GM23338 (cell line): ENCODE results near the gene VTCN1. TPM values are rescaled to one million over a fixed set of nuclear protein-coding genes. Genes with fewer than 3 reads are reported as not detected.
"Not testable (repeated sequence)": the region's sequence is repeated elsewhere in the genome, so short reads cannot be mapped to it uniquely, and the experiment has no call there.

ENCODE experiments used
- ATAC-seq: fragments of 200-7000 bp; cut with Tn5 transposase; 3 replicates; pipeline ENCODE4 v1.9.1; 2020
- DNase-seq: peaks from one replicate; pipeline ENCODE4 v3.0.0-alpha.2; 2015; ENCODE audit warnings: low spot score
- H2AFZ ChIP-seq: fragments of 200-600 bp; sonication (generic); 2 replicates; pipeline ENCODE4 v1.8.0; 2016; ENCODE audit warnings: antibody characterized with exemption, mild to moderate bottlenecking, moderate library complexity
- H3F3A ChIP-seq: fragments of 200-600 bp; sonication (generic); replicated peaks from 2 replicates; pipeline ENCODE4 v1.8.0; 2017; ENCODE audit warnings: antibody characterized with exemption, mixed run types, low read depth
- H3K27ac ChIP-seq: fragments of 200-600 bp; sonication (generic); 2 replicates; pipeline ENCODE4 v1.6.1; 2016; ENCODE audit warnings: low read depth
- H3K27me3 ChIP-seq: fragments of 200-600 bp; sonication (generic); 2 replicates; pipeline ENCODE4 v1.8.0; 2016; ENCODE audit warnings: mild to moderate bottlenecking, mixed run types, moderate library complexity; ENCODE audit not compliant: insufficient read depth
- H3K36me3 ChIP-seq: fragments of 200-600 bp; sonication (generic); 2 replicates; pipeline ENCODE4 v1.8.0; 2016; ENCODE audit warnings: mild to moderate bottlenecking; ENCODE audit not compliant: insufficient read depth
- H3K4me1 ChIP-seq: fragments of 200-600 bp; sonication (generic); 2 replicates; pipeline ENCODE4 v1.8.0; 2016; ENCODE audit warnings: mild to moderate bottlenecking, moderate library complexity; ENCODE audit not compliant: insufficient read depth
- H3K4me2 ChIP-seq: fragments of 200-600 bp; sonication (generic); 2 replicates; pipeline ENCODE4 v1.7.1; 2017; ENCODE audit warnings: mixed run types
- H3K4me3 ChIP-seq: fragments of 200-600 bp; sonication (generic); 2 replicates; pipeline ENCODE4 v1.6.1; 2016; ENCODE audit warnings: mixed run types
- H3K79me2 ChIP-seq: fragments of 200-600 bp; sonication (generic); replicated peaks from 2 replicates; pipeline ENCODE4 v1.8.0; 2017; ENCODE audit warnings: mild to moderate bottlenecking; ENCODE audit not compliant: insufficient read depth
- H3K9me2 ChIP-seq: fragments of 200-600 bp; sonication (generic); 2 replicates; pipeline ENCODE4 v1.8.0; 2017; ENCODE audit not compliant: insufficient read depth
- H4K20me1 ChIP-seq: fragments of 200-600 bp; sonication (generic); replicated peaks from 2 replicates; pipeline ENCODE4 v1.8.0; 2017; ENCODE audit warnings: mild to moderate bottlenecking; ENCODE audit not compliant: insufficient read depth
- H3K27ac Mint-ChIP-seq: 2 replicates; pipeline ENCODE4 v1.8.0; 2020; ENCODE audit warnings: inconsistent platforms, mild to moderate bottlenecking, moderate library complexity, mixed read lengths
- H3K27me3 Mint-ChIP-seq: 3 replicates; pipeline ENCODE4 v1.8.0; 2022; ENCODE audit warnings: low read depth, mild to moderate bottlenecking, moderate library complexity, mixed read lengths, inconsistent platforms; ENCODE audit not compliant: insufficient read depth, poor library complexity
- H3K36me3 Mint-ChIP-seq: 3 replicates; pipeline ENCODE4 v1.8.0; 2021; ENCODE audit warnings: low read depth, mild to moderate bottlenecking, inconsistent platforms, moderate library complexity, mixed read lengths
- H3K4me1 Mint-ChIP-seq: 3 replicates; pipeline ENCODE4 v1.8.0; 2020; ENCODE audit warnings: mild to moderate bottlenecking, inconsistent platforms, mixed read lengths
- H3K4me3 Mint-ChIP-seq: 3 replicates; pipeline ENCODE4 v1.8.0; 2021; ENCODE audit warnings: moderate library complexity, mild to moderate bottlenecking, inconsistent platforms, mixed read lengths
- H3K9me3 Mint-ChIP-seq: 3 replicates; pipeline ENCODE4 v1.8.0; 2020; ENCODE audit warnings: moderate library complexity, mild to moderate bottlenecking, inconsistent platforms, mixed read lengths
- CTCF ChIP-seq, 2 experiments: fragments of 200-600 bp in 1 of 2; sonication (generic) in 1 of 2; conservative IDR thresholded peaks; 2 replicates each; pipeline versions ENCODE4 v1.5.1 to v1.6.1; 2016 to 2017; ENCODE audit warnings: antibody characterized with exemption in 2 of 2, low read depth in 2 of 2, mild to moderate bottlenecking in 2 of 2, moderate library complexity in 1 of 2
- EZH2 ChIP-seq: fragments of 200-600 bp; sonication (generic); IDR thresholded peaks from one replicate; pipeline ENCODE4 v1.8.0; 2017; ENCODE audit warnings: antibody characterized with exemption, mild to moderate bottlenecking, low read depth; ENCODE audit not compliant: unreplicated experiment
- EZH2phosphoT487 ChIP-seq: fragments of 200-600 bp; sonication (generic); IDR thresholded peaks from one replicate; pipeline ENCODE4 v1.8.1; 2018; ENCODE audit warnings: antibody characterized with exemption; ENCODE audit not compliant: unreplicated experiment
- JUNB ChIP-seq: IDR thresholded peaks from one replicate; pipeline ENCODE4 v1.6.1; 2016; ENCODE audit warnings: antibody characterized with exemption; ENCODE audit not compliant: unreplicated experiment
- NANOG ChIP-seq: IDR thresholded peaks from 2 replicates; pipeline ENCODE4 v1.6.1; 2016; ENCODE audit warnings: antibody characterized with exemption, borderline replicate concordance
- POLR2AphosphoS5 ChIP-seq: IDR thresholded peaks from 2 replicates; pipeline ENCODE4 v1.6.1; 2016; ENCODE audit warnings: antibody characterized with exemption, low read depth
- STAT1 ChIP-seq: IDR thresholded peaks from one replicate; pipeline ENCODE4 v1.6.1; 2016; ENCODE audit warnings: antibody characterized with exemption; ENCODE audit not compliant: unreplicated experiment
- ZNF114 ChIP-seq: fragments of 250-450 bp; sonication (Bioruptor Pico); IDR thresholded peaks from 2 replicates; pipeline ENCODE4 v1.5.0; 2020; ENCODE audit warnings: mild to moderate bottlenecking, moderate library complexity
- ZNF331 ChIP-seq: fragments of 250-450 bp; sonication (Bioruptor Pico); IDR thresholded peaks from 2 replicates; pipeline ENCODE4 v1.5.0; 2020; ENCODE audit warnings: low read depth, mild to moderate bottlenecking, moderate library complexity
- ZNF462 ChIP-seq: fragments of 250-450 bp; sonication (Bioruptor Pico); IDR thresholded peaks from 2 replicates; pipeline ENCODE4 v1.5.0; 2020; ENCODE audit warnings: mild to moderate bottlenecking, moderate library complexity
- polyA plus RNA-seq: library from polyadenylated mRNA; unstranded; fragments of >200 nt; fragmentation: Nextera tagmentation; extraction: Ambion mirVana; gene quantifications from 2 replicates; pipeline ENCODE4 v1.2.1, GENCODE V29; 2016
- total RNA-seq: library from RNA; depleted of rRNA; stranded (reverse); fragments of >200 nt; shearing (Covaris generic); gene quantifications from 2 replicates; pipeline ENCODE4 v1.2.3, GENCODE V29; 2014
- TF ChIP-seq, protein P1 (sequence below): IDR thresholded peaks from one replicate; pipeline ENCODE4 v1.6.1; 2018; ENCODE audit warnings: antibody characterized with exemption; ENCODE audit not compliant: unreplicated experiment

Gene VTCN1
- total and polyA plus RNA-seq, 2 experiments from 2014 or later, result not detected

DNA sequence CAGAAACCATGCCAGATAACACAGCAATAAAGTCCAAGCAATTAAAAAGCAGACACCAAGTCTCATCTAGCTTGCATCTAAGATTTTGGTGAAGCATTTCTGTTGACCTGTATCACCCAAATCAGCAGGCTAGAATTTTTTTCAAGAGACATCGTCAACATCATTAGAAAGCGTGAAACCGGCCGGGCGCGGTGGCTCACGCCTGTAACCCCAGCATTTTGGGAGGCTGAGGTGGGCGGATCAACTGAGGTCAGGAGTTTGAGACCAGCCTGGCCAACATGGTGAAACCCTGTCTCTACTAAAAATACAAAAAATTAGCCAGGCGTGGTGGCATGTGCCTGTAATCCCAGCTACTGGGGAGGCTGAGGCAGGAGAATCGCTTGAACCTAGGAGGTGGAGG is 91.6 kb downstream of the VTCN1 start:
- peaks cover 36% of the 10 kb centered on the region for H3K36me3 Mint-ChIP-seq
- H3K27me3 ChIP-seq, H3K27ac ChIP-seq, H3F3A ChIP-seq, ATAC-seq, H3K4me1 ChIP-seq, H3K4me3 ChIP-seq, H3K79me2 ChIP-seq, H3K4me2 ChIP-seq, DNase-seq, H3K9me2 ChIP-seq, H3K9me3 Mint-ChIP-seq, H4K20me1 ChIP-seq, H2AFZ ChIP-seq, H3K27ac Mint-ChIP-seq, H3K4me3 Mint-ChIP-seq: not testable (repeated sequence)
- H3K27me3 Mint-ChIP-seq, result peaks cover 13% of the 10 kb centered on the region
- peaks cover 17% of the 10 kb centered on the region for H3K36me3 ChIP-seq
- peaks cover 11% of the 10 kb centered on the region for H3K4me1 Mint-ChIP-seq

- no peak overlapping the region; the same call in 1 of the 2 replicates for H3K27ac Mint-ChIP-seq
- no peak for ATAC-seq
- TF ChIP-seq ZNF462 (CRISPR knock-in tag) (no peak), EZH2phosphoT487 (no peak), STAT1 (no peak), NANOG (no peak), JUNB (no peak), ZNF114 (CRISPR knock-in tag) (no peak), CTCF (conservative IDR thresholded peaks at IDR 0.05; ENCODE audit: low read depth in 2 of 2) (no peak), POLR2AphosphoS5 (no peak), EZH2 (no peak), ZNF331 (no peak)
- TF ChIP-seq, protein P1, sequence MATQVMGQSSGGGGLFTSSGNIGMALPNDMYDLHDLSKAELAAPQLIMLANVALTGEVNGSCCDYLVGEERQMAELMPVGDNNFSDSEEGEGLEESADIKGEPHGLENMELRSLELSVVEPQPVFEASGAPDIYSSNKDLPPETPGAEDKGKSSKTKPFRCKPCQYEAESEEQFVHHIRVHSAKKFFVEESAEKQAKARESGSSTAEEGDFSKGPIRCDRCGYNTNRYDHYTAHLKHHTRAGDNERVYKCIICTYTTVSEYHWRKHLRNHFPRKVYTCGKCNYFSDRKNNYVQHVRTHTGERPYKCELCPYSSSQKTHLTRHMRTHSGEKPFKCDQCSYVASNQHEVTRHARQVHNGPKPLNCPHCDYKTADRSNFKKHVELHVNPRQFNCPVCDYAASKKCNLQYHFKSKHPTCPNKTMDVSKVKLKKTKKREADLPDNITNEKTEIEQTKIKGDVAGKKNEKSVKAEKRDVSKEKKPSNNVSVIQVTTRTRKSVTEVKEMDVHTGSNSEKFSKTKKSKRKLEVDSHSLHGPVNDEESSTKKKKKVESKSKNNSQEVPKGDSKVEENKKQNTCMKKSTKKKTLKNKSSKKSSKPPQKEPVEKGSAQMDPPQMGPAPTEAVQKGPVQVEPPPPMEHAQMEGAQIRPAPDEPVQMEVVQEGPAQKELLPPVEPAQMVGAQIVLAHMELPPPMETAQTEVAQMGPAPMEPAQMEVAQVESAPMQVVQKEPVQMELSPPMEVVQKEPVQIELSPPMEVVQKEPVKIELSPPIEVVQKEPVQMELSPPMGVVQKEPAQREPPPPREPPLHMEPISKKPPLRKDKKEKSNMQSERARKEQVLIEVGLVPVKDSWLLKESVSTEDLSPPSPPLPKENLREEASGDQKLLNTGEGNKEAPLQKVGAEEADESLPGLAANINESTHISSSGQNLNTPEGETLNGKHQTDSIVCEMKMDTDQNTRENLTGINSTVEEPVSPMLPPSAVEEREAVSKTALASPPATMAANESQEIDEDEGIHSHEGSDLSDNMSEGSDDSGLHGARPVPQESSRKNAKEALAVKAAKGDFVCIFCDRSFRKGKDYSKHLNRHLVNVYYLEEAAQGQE, result no peak
These were observed 92.6 kb downstream of the VTCN1 start for GRCh38 chr1:117118137-117118536.

More at GRCh38 chr1:117118137-117118536, 92.6 kb downstream of the VTCN1 start:
- H3K4me2 ChIP-seq, result no peak overlapping the region
- peaks cover 17% of the 10 kb centered on the region for H3K36me3 ChIP-seq
- Mint-ChIP-seq H3K27me3 (peaks cover 13% of the 10 kb centered on the region), H3K4me3 (no peak overlapping the region), H3K4me1 (peaks cover 11% of the 10 kb centered on the region), H3K36me3 (peaks cover 39% of the 10 kb centered on the region), H3K9me3 (no peaks in the 10 kb centered on the region)
- H3F3A ChIP-seq, result 0 out of 2 replicates have a peak, but pooled peaks cover 3% of the 10 kb centered on the region
- no peak overlapping the region for H2AFZ ChIP-seq
- H3K4me1 ChIP-seq, result peaks cover 5% of the 10 kb centered on the region
- H4K20me1 ChIP-seq, result no peaks in the 10 kb centered on the region
- no peaks in the 10 kb centered on the region for H3K27me3 ChIP-seq
- no peak overlapping the region for H3K27ac ChIP-seq
- H3K9me2 ChIP-seq, result no peaks in the 10 kb centered on the region
- H3K79me2 ChIP-seq, result peaks cover 4% of the 10 kb centered on the region; the same call in 1 of the 2 replicates
- no peak for DNase-seq
- H3K4me3 ChIP-seq, result no peak overlapping the region
